HCT116 (cell line): Measurements from ENCODE around the gene ATP2B1. TPM values are rescaled to one million over a fixed set of nuclear protein-coding genes. Genes with fewer than 3 reads are reported as not detected.

Source experiments
- ATAC-seq: fragments of 200-7000 bp; cut with Tn5 transposase; 2 replicates; pipeline ENCODE4 v1.9.1; 2020; ENCODE audit warnings: mild to moderate bottlenecking, moderate library complexity
- BruUV-seq: library from RNA; stranded (reverse); fragments of 400-500 nt; replicated peaks from 2 replicates; lab custom pipeline; 2021; lab: Mats Ljungman, UMichigan
- CTCF ChIA-PET: fragments of 300-600 bp; sonication (Branson Sonifier 250); formaldehyde crosslinking; loops from one replicate; lab custom pipeline; 2021; ENCODE audit warnings: antibody characterized with exemption; lab: Charles Lee
- POLR2A ChIA-PET: fragments of 300-600, 350-600 bp; sonication (Branson Sonifier 250); formaldehyde crosslinking; loops from one replicate; lab custom pipeline; 2021; ENCODE audit warnings: antibody characterized with exemption; lab: Charles Lee
- RAD21 ChIA-PET, 2 experiments: fragments of 300-600 bp; sonication (Branson Sonifier 250); formaldehyde crosslinking; loops; one replicate each; lab custom pipeline; 2023; ENCODE audit warnings: low total read pairs in 2 of 2; ENCODE audit not compliant: uncharacterized antibody in 2 of 2, unreplicated experiment in 2 of 2, low non-redundant PET in 1 of 2; lab: Charles Lee
- DNase-seq: peaks from one replicate; pipeline ENCODE4 v3.0.0-alpha.2; 2010; ENCODE audit warnings: low read depth, low spot score
- H2AFZ ChIP-seq: fragments of 200-600 bp; shearing (Covaris generic), sonication (generic); 2 replicates; pipeline ENCODE4 v1.6.1; 2017; ENCODE audit warnings: low read depth, mixed run types, mixed read lengths, antibody characterized with exemption, low read length; ENCODE audit not compliant: poor library complexity, severe bottlenecking
- H3K27ac ChIP-seq: 2 replicates; pipeline ENCODE4 v1.5.1; 2012; ENCODE audit warnings: low read depth, low read length
- H3K27me3 ChIP-seq: fragments of 200-600 bp; sonication (generic); 2 replicates; pipeline ENCODE4 v1.6.1; 2016; ENCODE audit warnings: mixed run types, low read length, mixed read lengths; ENCODE audit not compliant: insufficient read depth
- H3K36me3 ChIP-seq, 2 experiments: fragments of 200-500 bp in 1 of 2; fragments of 200-600 bp in 1 of 2; sonication (Bioruptor generic) in 1 of 2; sonication (generic) in 1 of 2; 2 replicates each; pipeline versions ENCODE4 v1.5.1 to v1.6.1; 2014 to 2016; ENCODE audit warnings: low read length in 2 of 2, inconsistent platforms in 1 of 2, mixed read lengths in 1 of 2, mixed run types in 1 of 2; ENCODE audit not compliant: insufficient read depth in 2 of 2, control insufficient read depth in 1 of 2
- H3K4me1 ChIP-seq, 2 experiments: fragments of 200-600 bp in 1 of 2; sonication (generic) in 1 of 2; 2 replicates each; pipeline versions ENCODE4 v1.5.1 to v1.6.1; 2012 to 2017; ENCODE audit warnings: low read length in 2 of 2, inconsistent platforms in 1 of 2, mild to moderate bottlenecking in 1 of 2, mixed read lengths in 1 of 2, mixed run types in 1 of 2, moderate library complexity in 1 of 2; ENCODE audit not compliant: insufficient read depth in 2 of 2, control insufficient read depth in 1 of 2
- H3K4me2 ChIP-seq: fragments of 200-600 bp; sonication (generic); 2 replicates; pipeline ENCODE4 v1.6.1; 2017; ENCODE audit warnings: mixed run types, low read length, mixed read lengths
- H3K4me3 ChIP-seq, 2 experiments: fragments of 200-600 bp in 1 of 2; sonication (generic) in 1 of 2; replicated peaks in 1 of 2; 2 replicates each; pipeline ENCODE4 v1.5.1; 2011 to 2016; ENCODE audit warnings: low read length in 2 of 2, control low read depth in 1 of 2, low read depth in 1 of 2, mild to moderate bottlenecking in 1 of 2, mixed read lengths in 1 of 2, mixed run types in 1 of 2
- H3K79me2 ChIP-seq: fragments of 200-600 bp; sonication (generic); 2 replicates; pipeline ENCODE4 v1.6.1; 2017; ENCODE audit warnings: mild to moderate bottlenecking, mixed run types, low read length, moderate library complexity, mixed read lengths; ENCODE audit not compliant: insufficient read depth
- H3K9ac ChIP-seq: fragments of 200-600 bp; sonication (generic); 2 replicates; pipeline ENCODE4 v1.6.1; 2016; ENCODE audit warnings: low read length, mixed read lengths
- H3K9me2 ChIP-seq: fragments of 200-600 bp; sonication (generic), shearing (Covaris generic); 2 replicates; pipeline ENCODE4 v1.6.1; 2017; ENCODE audit warnings: mixed run types, mild to moderate bottlenecking, moderate library complexity; ENCODE audit not compliant: insufficient read depth
- H3K9me3 ChIP-seq, 2 experiments: fragments of 200-500 bp in 1 of 2; fragments of 200-600 bp in 1 of 2; sonication (Bioruptor generic) in 1 of 2; sonication (generic) in 1 of 2; 2 replicates each; pipeline ENCODE4 v1.6.1; 2014 to 2017; ENCODE audit warnings: low read length in 2 of 2, mixed read lengths in 2 of 2, inconsistent platforms in 1 of 2, low read depth in 1 of 2, mild to moderate bottlenecking in 1 of 2, mixed run types in 1 of 2, moderate library complexity in 1 of 2; ENCODE audit not compliant: control insufficient read depth in 1 of 2, insufficient read depth in 1 of 2
- H4K20me1 ChIP-seq: fragments of 200-600 bp; sonication (generic), shearing (Covaris generic); 2 replicates; pipeline ENCODE4 v1.6.1; 2017; ENCODE audit warnings: mixed run types, mild to moderate bottlenecking, moderate library complexity; ENCODE audit not compliant: insufficient read depth
- CEBPB ChIP-seq: IDR thresholded peaks from 2 replicates; pipeline ENCODE4 v1.6.1; 2012; ENCODE audit warnings: low read depth
- CTCF ChIP-seq, 3 experiments: fragments of 200-600 bp in 1 of 3; sonication (generic) in 1 of 3; IDR thresholded peaks in 2 of 3; conservative IDR thresholded peaks in 1 of 3; 2 replicates each; pipeline ENCODE4 v1.5.1; 2012 to 2017; ENCODE audit warnings: low read depth in 2 of 3, low read length in 2 of 3, antibody characterized with exemption in 1 of 3, borderline replicate concordance in 1 of 3, control low read depth in 1 of 3, mild to moderate bottlenecking in 1 of 3, mixed read lengths in 1 of 3, mixed run types in 1 of 3, moderate library complexity in 1 of 3; ENCODE audit not compliant: insufficient read depth in 1 of 3
- EGR1 ChIP-seq: IDR thresholded peaks from 2 replicates; pipeline ENCODE4 v1.6.1; 2012; ENCODE audit warnings: low read depth
- ELF1 ChIP-seq: IDR thresholded peaks from 2 replicates; pipeline ENCODE4 v1.6.1; 2012; ENCODE audit warnings: low read depth, borderline replicate concordance
- FOSL1 ChIP-seq: IDR thresholded peaks from 2 replicates; pipeline ENCODE4 v1.6.1; 2012; ENCODE audit warnings: low read depth
- POLR2A ChIP-seq: IDR thresholded peaks from 2 replicates; pipeline ENCODE4 v1.7.0; 2011; ENCODE audit warnings: borderline replicate concordance; ENCODE audit not compliant: insufficient read depth, insufficient read length; ENCODE audit errors: extremely low read depth
- POLR2AphosphoS5 ChIP-seq: IDR thresholded peaks from 2 replicates; pipeline ENCODE4 v1.6.1; 2011; ENCODE audit warnings: mild to moderate bottlenecking, low read depth, low read length, moderate library complexity
- REST ChIP-seq: IDR thresholded peaks from 2 replicates; pipeline ENCODE4 v1.6.1; 2012; ENCODE audit warnings: low read depth
- SIN3A ChIP-seq: IDR thresholded peaks from 2 replicates; pipeline ENCODE4 v1.6.1; 2012; ENCODE audit warnings: low read depth
- SP1 ChIP-seq: IDR thresholded peaks from 2 replicates; pipeline ENCODE4 v1.6.1; 2012; ENCODE audit warnings: low read depth
- SRF ChIP-seq: IDR thresholded peaks from 2 replicates; pipeline ENCODE4 v1.6.1; 2012; ENCODE audit warnings: low read depth
- TCF7L2 ChIP-seq: IDR thresholded peaks from 2 replicates; pipeline ENCODE4 v1.7.0; 2011; ENCODE audit warnings: borderline replicate concordance, inconsistent platforms; ENCODE audit not compliant: insufficient read depth, insufficient read length; ENCODE audit errors: extremely low read depth
- YY1 ChIP-seq: IDR thresholded peaks from 2 replicates; pipeline ENCODE4 v1.6.1; 2011; ENCODE audit warnings: low read length, low read depth, moderate library complexity, mild to moderate bottlenecking; ENCODE audit not compliant: insufficient replicate concordance; ENCODE audit errors: extremely low read depth
- ZBTB33 ChIP-seq: IDR thresholded peaks from 2 replicates; pipeline ENCODE4 v1.6.1; 2011; ENCODE audit warnings: mild to moderate bottlenecking, low read length, moderate library complexity; ENCODE audit not compliant: insufficient replicate concordance; ENCODE audit errors: extremely low read depth
- ZFX ChIP-seq: fragments of 450-650 bp; IDR thresholded peaks from 2 replicates; pipeline ENCODE4 v1.6.1; 2017
- intact Hi-C: fragments of 100-400 bp; cut with micrococcal nuclease; formaldehyde crosslinking; loops from 2 replicates; pipeline ENCODE4 v1.10.0; 2022
- total RNA-seq: library from RNA; stranded (reverse); gene quantifications from one replicate; pipeline ENCODE4 v1.2.1, GENCODE V29; 2021; ENCODE audit not compliant: unreplicated experiment

Gene ATP2B1
- total RNA-seq, 1 experiment from 2014 or later: 62.4 TPM

GRCh38 chr12:89721291-89721987 lies 12.8 kb upstream of the ATP2B1 start:
- Histone ChIP-seq H3K9me3 (no peaks in the 10 kb centered on the region), H3K36me3 (no peaks in the 10 kb centered on the region), H4K20me1 (no peaks in the 10 kb centered on the region), H3K27me3 (no peaks in the 10 kb centered on the region)
- POLR2A ChIA-PET: no interaction called here
- no TSS peak for BruUV-seq
- intact Hi-C loops: no loop called here
- no peak for DNase-seq
- no peak for TF ChIP-seq CTCF (IDR thresholded peaks at IDR 0.05 in 2 of 3, conservative IDR thresholded peaks at IDR 0.05 in 1 of 3; ENCODE audit: borderline replicate concordance in 1 of 3, insufficient read depth in 1 of 3, low read depth in 2 of 3, low read length in 2 of 3)
- TF ChIP-seq POLR2AphosphoS5: no peak
- no peak for TF ChIP-seq SIN3A
- no peak for TF ChIP-seq POLR2A
- no peak for TF ChIP-seq EGR1
- TF ChIP-seq TCF7L2: no peak
- TF ChIP-seq ZFX: no peak
- no peak for TF ChIP-seq CEBPB
- no peak for TF ChIP-seq SP1
- no peak for TF ChIP-seq ZBTB33
- TF ChIP-seq SRF: no peak
- no peak for TF ChIP-seq FOSL1
- TF ChIP-seq REST: no peak
- TF ChIP-seq ELF1: no peak
- TF ChIP-seq YY1: no peak
- TF ChIP-seq, all 23 proteins: peak for 0
- H2AFZ ChIP-seq: no peak overlapping the region
- no peaks in the 10 kb centered on the region for H3K79me2 ChIP-seq
- no peak for ATAC-seq
- RAD21 ChIA-PET: no interaction called here
- CTCF ChIA-PET: no interaction called here
- no peaks in the 10 kb centered on the region for H3K4me1 ChIP-seq
- no peak overlapping the region for H3K4me2 ChIP-seq
- H3K27ac ChIP-seq: no peak overlapping the region
- H3K4me3 ChIP-seq: no peak overlapping the region
- no peak overlapping the region for H3K9ac ChIP-seq
- H3K9me2 ChIP-seq: no peaks in the 10 kb centered on the region
